DND-41 (cell line): ENCODE measurements around the gene TMEM184A.
A peak's percentile ranks its signal among the peaks of the same experiment; 100 is the strongest.

Experiments used
- ATAC-seq: fragments of 200-7000 bp; cut with Tn5 transposase; 3 replicates; pipeline ENCODE4 v1.9.1; 2021; ENCODE audit warnings: low read depth; ENCODE audit not compliant: insufficient read depth
- DNase-seq: peaks from one replicate; pipeline ENCODE4 v3.0.0-alpha.2; 2020
- H2AFZ ChIP-seq: 2 replicates; pipeline ENCODE4 v1.6.0; 2012; ENCODE audit warnings: low read depth, low read length
- H3K27ac ChIP-seq: 2 replicates; pipeline ENCODE4 v1.5.1; 2012; ENCODE audit warnings: low read length, inconsistent platforms
- H3K27me3 ChIP-seq: fragments of 200-600 bp; sonication (generic); 2 replicates; pipeline ENCODE4 v1.6.0; 2012; ENCODE audit warnings: low read length, mild to moderate bottlenecking, inconsistent platforms; ENCODE audit not compliant: insufficient read depth, poor library complexity
- H3K36me3 ChIP-seq: 2 replicates; pipeline ENCODE4 v1.5.1; 2012; ENCODE audit warnings: low read length, inconsistent platforms; ENCODE audit not compliant: insufficient read depth
- H3K4me1 ChIP-seq: 2 replicates; pipeline ENCODE4 v1.5.1; 2012; ENCODE audit warnings: mild to moderate bottlenecking, low read length; ENCODE audit not compliant: insufficient read depth
- H3K4me2 ChIP-seq: 2 replicates; pipeline ENCODE4 v1.6.0; 2012; ENCODE audit warnings: mild to moderate bottlenecking, moderate library complexity, low read length, inconsistent platforms; ENCODE audit not compliant: insufficient read depth
- H3K4me3 ChIP-seq, 2 experiments: fragments of 200-600 bp in 1 of 2; shearing (Covaris generic) in 1 of 2; 2 replicates each; pipeline ENCODE4 v1.5.1; 2012 to 2016; ENCODE audit warnings: inconsistent platforms in 2 of 2, low read length in 2 of 2, mild to moderate bottlenecking in 2 of 2, low read depth in 1 of 2, moderate library complexity in 1 of 2
- H3K79me2 ChIP-seq: 2 replicates; pipeline ENCODE4 v1.6.0; 2012; ENCODE audit warnings: low read length, inconsistent platforms; ENCODE audit not compliant: insufficient read depth
- H3K9ac ChIP-seq: 2 replicates; pipeline ENCODE4 v1.6.0; 2012; ENCODE audit warnings: low read depth, mild to moderate bottlenecking, inconsistent platforms, low read length, moderate library complexity
- H3K9me3 ChIP-seq: 2 replicates; pipeline ENCODE4 v1.5.1; 2012; ENCODE audit warnings: low read length, moderate library complexity, mild to moderate bottlenecking, inconsistent platforms; ENCODE audit not compliant: insufficient read depth, severe bottlenecking
- H4K20me1 ChIP-seq: 2 replicates; pipeline ENCODE4 v1.6.0; 2012; ENCODE audit warnings: low read length; ENCODE audit not compliant: insufficient read depth
- CTCF ChIP-seq: IDR thresholded peaks from 2 replicates; pipeline ENCODE4 v1.5.1; 2012; ENCODE audit warnings: borderline replicate concordance, low read length, moderate library complexity, mild to moderate bottlenecking; ENCODE audit not compliant: poor library complexity, severe bottlenecking; ENCODE audit errors: extremely low read depth
- EZH2 ChIP-seq: IDR thresholded peaks from 3 replicates; pipeline ENCODE4 v1.6.1; 2012; ENCODE audit warnings: borderline replicate concordance, low read depth, mild to moderate bottlenecking, moderate library complexity, low read length, inconsistent platforms; ENCODE audit not compliant: severe bottlenecking

TMEM184A gene

DNA sequence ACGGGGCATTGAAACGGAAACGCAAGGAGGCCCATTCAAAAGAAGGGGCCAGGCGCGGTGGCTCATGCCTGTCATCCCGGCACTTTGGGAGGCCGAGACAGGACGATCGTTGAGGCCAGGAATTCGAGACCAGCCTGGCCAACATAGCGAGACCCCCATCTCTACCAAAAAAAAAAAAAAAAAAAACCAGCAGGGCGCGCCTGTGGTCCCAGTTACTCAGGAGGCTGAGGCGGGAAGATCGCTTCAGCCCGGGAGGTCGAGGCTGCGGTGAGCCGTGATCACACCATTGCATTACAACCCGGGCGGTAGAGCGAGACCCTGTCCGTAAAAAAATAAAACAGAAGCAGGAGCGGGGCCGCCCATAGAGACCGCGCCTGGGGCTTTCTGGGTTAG is 13.4 kb upstream of the TMEM184A start:
- Histone ChIP-seq H3K4me1 (peaks cover 38% of the 10 kb centered on the region), H2AFZ (peak overlapping the region; percentile 85), H3K4me3 (peak overlapping the region; percentile 53 to 75; a peak in 3 of 4 replicates), H3K79me2 (peaks cover 28% of the 10 kb centered on the region), H3K27me3 (no peaks in the 10 kb centered on the region), H3K9me3 (no peaks in the 10 kb centered on the region), H3K36me3 (peaks cover 22% of the 10 kb centered on the region), H3K4me2 (peak overlapping the region; percentile 90), H4K20me1 (peaks cover 12% of the 10 kb centered on the region; the same call in 1 of the 2 replicates), H3K9ac (peak overlapping the region; percentile 87), H3K27ac (peak overlapping the region; percentile 80)
- TF ChIP-seq EZH2: no peak
- no peak for TF ChIP-seq CTCF
- no peak for DNase-seq
- no peak; the same call in 2 of the 3 replicates for ATAC-seq

DNA sequence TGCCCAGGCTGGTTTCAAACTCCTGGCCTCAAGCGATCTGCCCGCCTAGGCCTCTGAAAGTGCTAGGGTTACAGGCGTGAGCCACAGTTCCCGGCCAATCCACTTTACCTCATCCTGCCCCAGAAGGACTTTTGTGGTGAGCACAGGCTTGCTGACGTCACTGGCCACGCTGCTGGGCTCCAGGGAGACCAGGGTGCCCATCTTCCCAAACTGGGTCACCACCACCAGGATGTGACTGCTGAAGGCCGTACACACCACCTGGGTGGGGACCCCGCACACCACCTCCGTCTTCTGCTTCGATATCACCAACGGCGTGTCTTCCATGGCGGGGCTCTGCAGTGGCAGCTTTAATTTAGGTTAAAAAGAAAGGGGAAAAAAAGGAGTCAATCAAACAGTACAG is 13.0 kb upstream of the TMEM184A start:
- Histone ChIP-seq H3K4me3 (peak overlapping the region; percentile 53 to 75; a peak in 3 of 4 replicates), H3K9ac (peak overlapping the region; percentile 87), H3K4me1 (peaks cover 38% of the 10 kb centered on the region), H3K27me3 (no peaks in the 10 kb centered on the region), H3K79me2 (peaks cover 28% of the 10 kb centered on the region), H2AFZ (peak overlapping the region; percentile 85), H3K36me3 (peaks cover 22% of the 10 kb centered on the region), H3K4me2 (peak overlapping the region; percentile 90), H3K9me3 (no peaks in the 10 kb centered on the region), H3K27ac (peak overlapping the region; percentile 80), H4K20me1 (peaks cover 12% of the 10 kb centered on the region; the same call in 1 of the 2 replicates)
- no peak for TF ChIP-seq EZH2
- TF ChIP-seq CTCF: no peak
- ATAC-seq (no peak), DNase-seq (peak; percentile 48)

- H2AFZ ChIP-seq: no peak overlapping the region
- H3K4me1 ChIP-seq: peaks cover 38% of the 10 kb centered on the region
- no peak for TF ChIP-seq CTCF
- TF ChIP-seq EZH2: no peak
- no peak overlapping the region; the same call in 1 of the 2 replicates for H3K27ac ChIP-seq
- H3K4me3 ChIP-seq: no peak overlapping the region; a peak in 1 of 4 replicates
- H4K20me1 ChIP-seq: peaks cover 12% of the 10 kb centered on the region; the same call in 1 of the 2 replicates
- DNase-seq (no peak), ATAC-seq (no peak)
- no peak overlapping the region for H3K9ac ChIP-seq
- H3K27me3 ChIP-seq: no peaks in the 10 kb centered on the region
- H3K9me3 ChIP-seq: no peaks in the 10 kb centered on the region
- peak overlapping the region; percentile 90; the same call in 1 of the 2 replicates for H3K4me2 ChIP-seq
- peaks cover 22% of the 10 kb centered on the region for H3K36me3 ChIP-seq
- peaks cover 28% of the 10 kb centered on the region for H3K79me2 ChIP-seq
These were observed 12.0 kb upstream of the TMEM184A start for GRCh38 chr7:1567896-1568510.
